Astrocyte of the cerebellum (primary cell): ENCODE data around the gene MPP7.
A peak's percentile ranks its signal among the peaks of the same experiment; 100 is the strongest.

Experiments
- DNase-seq: peaks from one replicate; pipeline ENCODE4 v3.0.0-alpha.2; 2011; ENCODE audit warnings: low read depth
- H3K4me3 ChIP-seq: 2 replicates; pipeline ENCODE4 v1.5.1; 2011; ENCODE audit warnings: mild to moderate bottlenecking, low read depth, low read length, moderate library complexity
- in situ Hi-C: cut with HindIII; loops from 2 replicates; pipeline ENCODE4 v1.10.0; 2017; ENCODE audit warnings: low sequenced_read_pairs
- TF ChIP-seq, protein P1 (sequence below): IDR thresholded peaks from 2 replicates; pipeline ENCODE4 v1.5.1; 2012; ENCODE audit warnings: low read length, low read depth, moderate library complexity, mild to moderate bottlenecking; ENCODE audit errors: missing control alignments

MPP7 gene

DNA sequence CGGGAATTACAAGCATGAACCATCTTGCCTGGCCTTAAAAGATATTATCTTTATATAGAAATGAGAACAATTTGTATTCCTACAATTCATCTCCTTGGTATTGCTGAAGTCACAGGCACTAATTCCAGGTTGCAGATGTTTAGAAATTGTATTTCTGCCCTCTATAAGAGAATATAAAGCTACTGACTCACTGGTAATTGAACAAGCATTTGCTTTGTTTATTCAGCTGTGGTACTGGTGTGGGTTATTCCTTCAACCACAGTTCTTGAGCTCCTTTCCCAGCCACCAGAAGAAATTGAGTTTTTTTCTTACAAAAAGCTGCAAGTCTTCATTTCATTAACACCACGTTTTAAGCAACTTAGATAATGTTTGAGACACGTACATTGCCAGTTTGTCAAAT is 29.0 kb upstream of the MPP7 start:
- DNase-seq = peak; percentile 83
- no peak overlapping the region for H3K4me3 ChIP-seq
- TF ChIP-seq, protein P1, sequence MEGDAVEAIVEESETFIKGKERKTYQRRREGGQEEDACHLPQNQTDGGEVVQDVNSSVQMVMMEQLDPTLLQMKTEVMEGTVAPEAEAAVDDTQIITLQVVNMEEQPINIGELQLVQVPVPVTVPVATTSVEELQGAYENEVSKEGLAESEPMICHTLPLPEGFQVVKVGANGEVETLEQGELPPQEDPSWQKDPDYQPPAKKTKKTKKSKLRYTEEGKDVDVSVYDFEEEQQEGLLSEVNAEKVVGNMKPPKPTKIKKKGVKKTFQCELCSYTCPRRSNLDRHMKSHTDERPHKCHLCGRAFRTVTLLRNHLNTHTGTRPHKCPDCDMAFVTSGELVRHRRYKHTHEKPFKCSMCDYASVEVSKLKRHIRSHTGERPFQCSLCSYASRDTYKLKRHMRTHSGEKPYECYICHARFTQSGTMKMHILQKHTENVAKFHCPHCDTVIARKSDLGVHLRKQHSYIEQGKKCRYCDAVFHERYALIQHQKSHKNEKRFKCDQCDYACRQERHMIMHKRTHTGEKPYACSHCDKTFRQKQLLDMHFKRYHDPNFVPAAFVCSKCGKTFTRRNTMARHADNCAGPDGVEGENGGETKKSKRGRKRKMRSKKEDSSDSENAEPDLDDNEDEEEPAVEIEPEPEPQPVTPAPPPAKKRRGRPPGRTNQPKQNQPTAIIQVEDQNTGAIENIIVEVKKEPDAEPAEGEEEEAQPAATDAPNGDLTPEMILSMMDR = no peak
- in situ Hi-C loops = no loop called here

DNA sequence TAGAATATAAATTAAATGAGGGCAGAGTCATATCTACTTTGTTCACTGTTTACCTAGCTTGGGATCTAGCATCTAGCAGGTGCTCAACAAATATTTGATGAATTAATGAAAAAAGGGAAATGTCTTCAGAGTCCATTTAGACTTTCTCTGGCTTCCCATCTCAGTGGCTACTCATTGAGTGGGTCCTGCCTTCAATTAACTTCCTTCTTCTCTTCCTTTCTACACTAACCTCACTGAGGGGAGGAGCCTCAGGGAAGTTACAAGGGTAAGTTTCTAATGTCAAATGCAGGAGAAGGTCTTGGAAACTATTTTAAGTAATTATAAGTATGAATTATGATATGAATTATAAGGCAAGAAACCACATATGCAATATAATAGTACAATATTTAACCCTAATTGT is 28.2 kb upstream of the MPP7 start:
- in situ Hi-C loops = no loop called here
- TF ChIP-seq, protein P1 = no peak
- DNase-seq = no peak
- no peak overlapping the region for H3K4me3 ChIP-seq

DNA sequence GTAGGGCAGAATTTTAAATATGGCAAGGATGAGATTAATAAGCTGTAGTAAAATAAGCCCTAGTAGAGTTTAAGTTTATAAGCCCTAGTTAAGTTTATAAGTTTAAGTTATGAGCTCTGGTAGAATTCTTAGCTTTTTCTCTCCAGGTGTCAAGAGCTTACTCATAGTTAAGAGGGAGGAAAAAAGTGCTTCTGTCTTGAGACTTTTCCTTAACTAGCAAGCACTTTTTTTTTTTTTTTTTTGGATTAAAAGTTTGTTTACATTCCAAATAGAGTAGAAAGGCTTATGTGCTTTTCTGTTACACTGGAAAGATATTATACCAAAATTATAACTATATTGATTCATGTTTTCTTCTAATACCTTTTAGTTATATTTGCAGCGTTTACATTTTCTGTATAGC is 25.5 kb upstream of the MPP7 start:
- in situ Hi-C loops = no loop called here
- DNase-seq = no peak
- TF ChIP-seq, protein P1 = no peak

DNA sequence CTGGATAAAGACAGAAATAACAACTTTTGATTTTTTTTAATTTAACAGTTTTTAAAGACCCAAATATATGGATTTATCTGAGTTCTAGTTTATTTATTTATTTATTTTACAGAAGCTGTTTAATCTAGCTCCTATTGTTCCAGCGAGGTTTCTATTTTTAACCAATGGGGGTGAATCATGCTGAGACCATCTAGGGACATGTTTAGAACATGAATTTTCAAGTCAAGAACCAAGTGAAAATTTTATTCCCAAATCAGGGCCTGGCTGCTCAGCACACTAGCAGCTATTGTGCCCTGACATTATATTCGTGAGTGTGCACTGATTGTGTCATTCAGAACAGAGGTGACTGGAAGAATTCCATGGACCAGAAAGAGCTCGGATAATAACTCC is 24.6 kb upstream of the MPP7 start:
- TF ChIP-seq, protein P1 = no peak
- in situ Hi-C loops = no loop called here
- no peak overlapping the region for H3K4me3 ChIP-seq
- no peak for DNase-seq

More for the DNA sequence above, 25.5 kb upstream of the MPP7 start:
- H3K4me3 ChIP-seq = no peak overlapping the region

DNA sequence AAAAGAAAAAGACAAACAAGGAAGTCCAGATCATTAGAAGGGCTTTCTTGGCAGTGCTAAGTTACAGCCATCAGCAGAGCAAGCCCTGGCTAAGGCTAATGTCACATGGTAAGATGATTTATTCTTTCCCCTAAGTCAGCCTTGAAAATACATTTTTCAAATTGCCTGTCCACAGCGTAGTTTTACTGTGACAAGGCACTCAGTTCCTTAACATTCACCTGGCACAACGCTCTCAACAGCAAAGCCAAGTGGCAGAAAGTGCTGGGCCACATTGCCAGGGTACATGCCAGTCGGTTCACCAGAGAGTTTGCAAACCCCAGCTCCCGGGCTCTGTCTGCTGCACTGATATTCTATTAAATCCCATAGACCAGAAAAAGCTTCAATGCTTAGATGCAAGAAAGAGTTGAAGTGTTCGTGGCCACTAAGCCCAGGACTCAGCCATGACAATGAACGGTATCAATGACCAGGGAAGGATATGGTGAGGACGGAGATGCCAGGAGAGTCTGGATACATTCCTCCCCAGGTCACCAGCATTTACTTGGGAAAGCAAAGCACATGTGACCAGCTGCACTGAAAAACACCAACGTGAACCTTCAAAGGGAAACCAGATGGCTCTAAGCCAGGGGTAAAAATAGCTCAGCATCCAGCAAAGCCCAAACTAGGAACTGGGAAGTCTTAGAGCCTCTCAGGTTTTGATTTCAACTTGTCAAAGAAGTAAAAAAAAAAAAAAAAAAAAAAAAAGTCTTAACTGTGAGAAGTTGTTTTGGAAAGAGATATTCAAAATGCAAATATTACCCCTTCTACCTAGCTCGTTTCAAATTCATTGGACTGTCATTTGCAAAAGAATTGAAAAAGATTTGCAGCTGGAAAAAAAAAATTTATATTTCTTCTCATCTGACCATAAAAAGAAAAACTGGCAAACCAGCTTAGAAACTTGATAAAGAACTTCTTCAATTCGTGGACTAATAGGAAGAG is 23.9 kb upstream of the MPP7 start:
- DNase-seq = peak; percentile 55
- no peak overlapping the region for H3K4me3 ChIP-seq
- TF ChIP-seq, protein P1 = no peak
- in situ Hi-C loops = no loop called here

DNA sequence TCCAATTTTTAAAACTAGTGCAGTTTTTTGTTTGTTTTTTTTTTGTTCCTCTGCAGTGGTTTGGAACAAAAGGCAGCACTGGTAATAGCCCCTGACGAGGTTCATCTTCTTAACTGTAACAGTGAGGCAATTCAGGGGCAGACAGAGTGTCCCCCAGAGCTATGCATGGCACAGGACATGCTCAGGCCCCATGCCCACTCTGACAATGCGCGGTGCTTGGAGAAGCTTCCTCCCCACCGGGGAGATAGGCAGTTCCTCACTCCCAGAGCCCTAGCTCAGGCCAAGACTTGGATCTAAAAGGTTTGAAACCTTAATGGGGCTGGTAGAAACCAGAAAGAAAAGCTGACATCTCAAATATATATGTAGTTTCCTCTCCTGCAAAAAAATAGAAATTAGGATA is 17.9 kb upstream of the MPP7 start:
- in situ Hi-C loops = no loop called here
- H3K4me3 ChIP-seq = no peak overlapping the region
- no peak for DNase-seq
- TF ChIP-seq, protein P1 = no peak
